Psoas muscle (tissue), 8 donors: ENCODE data around the gene NCOA7. TPM values are rescaled to one million over a fixed set of nuclear protein-coding genes. Genes with fewer than 3 reads are reported as not detected.

Source experiments
- ATAC-seq, 4 donors: fragments of 200-7000 bp; cut with Tn5 transposase; one replicate each; pipeline ENCODE4 v1.9.1; 2020; ENCODE audit warnings: moderate library complexity in 3 of 4, mild to moderate bottlenecking in 2 of 4
- DNase-seq, 2 donors: peaks; one replicate each; pipeline ENCODE4 v3.0.0-alpha.2; 2020
- H3K27ac ChIP-seq: fragments of 200-600 bp; one replicate; pipeline ENCODE4 v1.8.0; 2022
- H3K27me3 ChIP-seq, 3 donors: fragments of 200-600 bp in 1 of 3; one replicate each; pipeline versions ENCODE4 v1.6.1 to v1.8.0; 2013 to 2022; ENCODE audit warnings: low read length in 2 of 3, mild to moderate bottlenecking in 2 of 3, moderate library complexity in 1 of 3; ENCODE audit not compliant: insufficient read depth in 3 of 3
- H3K36me3 ChIP-seq, 2 donors: fragments of 200-600 bp in 1 of 2; one replicate each; pipeline versions ENCODE4 v1.6.1 to v1.8.0; 2013 to 2022; ENCODE audit warnings: low read depth in 1 of 2, mild to moderate bottlenecking in 1 of 2, moderate library complexity in 1 of 2; ENCODE audit not compliant: insufficient read depth in 1 of 2
- H3K4me1 ChIP-seq: fragments of 200-600 bp; one replicate; pipeline ENCODE4 v1.8.0; 2022
- H3K4me3 ChIP-seq: fragments of 200-600 bp; one replicate; pipeline ENCODE4 v1.8.0; 2022; ENCODE audit warnings: mild to moderate bottlenecking
- H3K9me3 ChIP-seq: fragments of 200-600 bp; one replicate; pipeline ENCODE4 v1.8.0; 2022
- WGBS, 3 donors: extraction: QIAGEN DNeasy Blood & Tissue Kit; methylation state at CpG; one replicate each; pipeline versions ENCODE4 v1.1.6 to v1.1.7; 2013; 5-methylcytosine and 5-hydroxymethylcytosine counted together
- intact Hi-C, 2 donors: fragments of 100-400 bp; cut with DNase I; formaldehyde crosslinking; loops; one replicate each; pipeline versions ENCODE4 v1.11.0 to v1.14.2; 2022
- polyA plus RNA-seq, 3 donors: library from polyadenylated mRNA; stranded (reverse); fragments of 200-250 nt; gene quantifications; one replicate each; pipeline ENCODE4 v1.2.3, GENCODE V29; 2013
- total RNA-seq, 4 donors: library from RNA; stranded (reverse); fragmentation: NEBNext Ultra II Directional in 2 of 4; extraction: Animal tissue kit (Norgen Biotek cat#: 25700) in 2 of 4; gene quantifications; one replicate each; pipeline versions ENCODE4 v1.2.1 to v1.2.4, GENCODE V29; 2021 to 2023
- TF ChIP-seq, protein P1 (sequence below): fragments of 200-600 bp; IDR thresholded peaks from one replicate; pipeline ENCODE4 v1.8.0; 2022; ENCODE audit warnings: antibody characterized with exemption
- donor health status: healthy with polysubstance abuse.
- donor health status: DM: no; HTN: no; CAD: no; lungs with moderate emphysema.
- donor health status: Bipolar disorder and iron deficiency.
- donor health status: healthy.
- donor health status: DM: yes; HTN: yes; CAD: no.
- donor health status: DM: no; HTN: no; CAD: no.
- donor health status: DM: no; HTN: no; CAD: no.
- donor health status: DM: yes; HTN: yes; CAD: no.

NCOA7 gene
- total and polyA plus RNA-seq, 7 donors = 3.1 to 22.5 (median 8.2) TPM

DNA sequence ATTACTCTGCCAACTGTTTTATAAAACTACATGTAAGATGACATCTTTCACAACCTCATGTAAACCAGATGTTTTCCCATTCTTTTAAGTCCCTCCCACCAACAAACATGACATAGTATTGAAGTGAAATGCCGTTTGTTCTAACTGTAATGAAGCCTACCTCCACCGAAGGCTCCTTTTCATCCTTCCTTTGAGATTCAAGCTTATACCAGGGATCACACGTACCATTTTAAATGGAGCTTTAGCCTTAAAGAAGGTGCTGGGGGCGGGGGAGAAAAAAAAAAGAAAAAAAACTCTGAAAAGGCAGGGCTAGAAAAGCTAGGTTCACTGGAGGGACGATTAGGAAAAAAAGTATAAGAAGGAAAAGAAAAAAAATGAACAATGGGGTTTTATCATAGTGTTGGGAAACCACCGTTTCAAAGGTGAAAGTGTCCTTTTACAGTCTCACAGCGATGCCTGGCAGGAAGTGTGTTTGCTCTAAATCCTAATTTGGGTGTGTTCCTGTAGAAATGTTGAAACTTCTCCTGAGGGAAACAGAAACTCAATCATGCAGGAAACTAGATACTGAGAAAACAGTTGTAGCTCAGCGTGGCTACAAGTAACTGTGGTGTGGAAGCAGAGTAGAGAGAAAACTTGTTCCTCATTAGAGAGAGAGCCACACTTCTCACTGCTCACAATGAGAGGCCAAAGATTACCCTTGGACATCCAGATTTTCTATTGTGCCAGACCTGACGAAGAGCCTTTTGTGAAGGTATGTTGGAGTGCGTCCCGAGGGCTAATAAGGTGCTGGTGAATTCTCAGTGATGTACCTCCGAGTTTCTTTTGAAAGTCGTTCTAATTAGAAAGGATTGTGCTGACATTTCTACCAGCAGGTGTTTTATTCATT lies 128.2 kb downstream of the NCOA7 start:
- Histone ChIP-seq H3K9me3 (no peaks in the 10 kb centered on the region), H3K4me1 (no peaks in the 10 kb centered on the region), H3K27me3 (no peaks in the 10 kb centered on the region), H3K27ac (peak overlapping the region; percentile 75), H3K4me3 (peak overlapping the region; percentile 59), H3K36me3 (peaks cover 4 to 55% of the 10 kb centered on the region in 2 donors)
- TF ChIP-seq, protein P1, sequence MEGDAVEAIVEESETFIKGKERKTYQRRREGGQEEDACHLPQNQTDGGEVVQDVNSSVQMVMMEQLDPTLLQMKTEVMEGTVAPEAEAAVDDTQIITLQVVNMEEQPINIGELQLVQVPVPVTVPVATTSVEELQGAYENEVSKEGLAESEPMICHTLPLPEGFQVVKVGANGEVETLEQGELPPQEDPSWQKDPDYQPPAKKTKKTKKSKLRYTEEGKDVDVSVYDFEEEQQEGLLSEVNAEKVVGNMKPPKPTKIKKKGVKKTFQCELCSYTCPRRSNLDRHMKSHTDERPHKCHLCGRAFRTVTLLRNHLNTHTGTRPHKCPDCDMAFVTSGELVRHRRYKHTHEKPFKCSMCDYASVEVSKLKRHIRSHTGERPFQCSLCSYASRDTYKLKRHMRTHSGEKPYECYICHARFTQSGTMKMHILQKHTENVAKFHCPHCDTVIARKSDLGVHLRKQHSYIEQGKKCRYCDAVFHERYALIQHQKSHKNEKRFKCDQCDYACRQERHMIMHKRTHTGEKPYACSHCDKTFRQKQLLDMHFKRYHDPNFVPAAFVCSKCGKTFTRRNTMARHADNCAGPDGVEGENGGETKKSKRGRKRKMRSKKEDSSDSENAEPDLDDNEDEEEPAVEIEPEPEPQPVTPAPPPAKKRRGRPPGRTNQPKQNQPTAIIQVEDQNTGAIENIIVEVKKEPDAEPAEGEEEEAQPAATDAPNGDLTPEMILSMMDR = no peak
- 21 to 29% (median 23%) methylated on average over 13 of the region's 13 CpGs for WGBS, 3 donors
- no peak for DNase-seq
- intact Hi-C loops = loop anchor here in 1 of 2 donors (5.0 kb wide), 1 partner anchor 38 kb away; the partner anchor contains the start of gene HINT3
- peak; percentile 70 to 93 (median 76) for ATAC-seq

DNA sequence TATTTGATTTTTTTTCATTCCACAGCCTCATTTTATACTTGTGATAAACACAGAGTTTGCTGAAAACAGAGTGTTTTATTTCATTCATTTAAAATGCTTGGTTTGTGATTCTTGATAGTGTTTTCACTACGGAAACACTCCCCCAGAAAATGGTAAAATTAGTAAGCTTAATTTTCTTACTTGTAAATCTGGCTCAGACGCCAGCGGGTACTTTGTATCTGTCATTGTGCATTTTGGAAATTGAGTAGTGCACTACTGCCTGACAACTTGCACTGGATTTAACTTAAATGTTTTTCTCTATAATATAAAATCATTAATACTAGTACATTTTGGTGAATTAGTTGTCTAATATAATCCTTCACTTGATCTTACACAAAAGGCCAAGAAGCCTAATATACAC lies 128.9 kb downstream of the NCOA7 start:
- H3K4me1 ChIP-seq = no peaks in the 10 kb centered on the region
- DNase-seq (no peak), ATAC-seq (no peak)
- peak overlapping the region; percentile 75 for H3K27ac ChIP-seq
- TF ChIP-seq, protein P1 = no peak
- peak overlapping the region; percentile 59 for H3K4me3 ChIP-seq
- intact Hi-C loops = loop anchor here in 1 of 2 donors (5.0 kb wide), 1 partner anchor 38 kb away; the partner anchor contains the start of gene HINT3
- H3K9me3 ChIP-seq = no peaks in the 10 kb centered on the region
- H3K27me3 ChIP-seq = no peaks in the 10 kb centered on the region
- H3K36me3 ChIP-seq = peaks cover 4 to 59% of the 10 kb centered on the region in 2 donors
- WGBS, 3 donors = 87 to 93% (median 92%) methylated on average over 3 of the region's 3 CpGs

DNA sequence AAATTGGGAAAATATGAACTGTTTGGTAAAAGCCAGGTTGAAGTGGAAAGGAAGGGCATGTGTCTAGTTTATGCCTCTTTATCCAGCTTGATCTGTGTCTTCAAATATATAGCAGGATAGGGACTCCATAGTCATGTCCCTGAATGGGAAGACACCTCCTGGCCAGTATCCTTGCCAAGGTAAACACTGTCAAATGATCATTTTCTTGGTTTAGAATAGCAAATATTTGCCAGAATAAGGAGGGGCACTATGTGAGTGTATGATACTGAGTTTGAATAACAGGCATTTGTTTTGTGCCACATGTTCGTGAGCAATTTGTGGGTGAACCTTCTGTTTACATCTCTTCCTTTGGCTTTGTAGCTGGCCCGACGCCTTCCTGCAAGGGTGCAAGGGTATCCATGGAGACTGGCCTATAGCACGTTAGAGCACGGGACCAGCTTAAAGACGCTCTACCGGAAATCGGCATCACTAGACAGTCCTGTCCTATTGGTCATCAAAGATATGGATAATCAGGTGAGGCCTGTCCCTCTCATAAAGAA lies 131.6 kb downstream of the NCOA7 start:
- no peak for ATAC-seq
- Histone ChIP-seq H3K4me3 (no peak overlapping the region), H3K4me1 (no peaks in the 10 kb centered on the region), H3K36me3 (peaks cover 4 to 46% of the 10 kb centered on the region in 2 donors), H3K27me3 (no peaks in the 10 kb centered on the region), H3K9me3 (no peaks in the 10 kb centered on the region), H3K27ac (no peak overlapping the region)
- intact Hi-C loops = no loop called here
- DNase-seq = no peak
- TF ChIP-seq, protein P1 = no peak
- WGBS, 3 donors = 94 to 98% (median 95%) methylated on average over 8 of the region's 8 CpGs

DNA sequence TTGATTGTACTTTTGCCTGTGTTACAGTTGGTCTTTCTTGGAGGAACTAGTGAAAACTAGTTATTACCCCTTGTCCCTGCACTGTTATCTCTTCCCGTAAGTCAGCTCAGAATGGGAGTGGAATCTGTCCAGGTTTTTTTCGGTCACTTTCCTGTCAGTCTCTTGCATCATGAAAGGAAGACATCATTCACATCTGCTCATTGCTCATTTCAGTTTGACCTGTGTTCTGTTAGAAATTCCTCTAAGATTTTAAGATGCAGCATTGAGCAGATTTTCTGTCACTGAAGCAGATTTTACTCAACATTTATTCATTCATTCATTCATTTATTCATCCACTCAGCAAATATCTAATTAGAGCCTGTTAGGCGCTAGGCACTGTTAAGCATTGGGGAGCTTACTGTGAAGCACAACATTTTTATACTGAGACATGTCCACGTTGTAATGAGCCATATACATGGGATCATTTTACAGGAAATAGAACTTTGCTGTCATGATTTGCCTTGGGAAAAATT lies 132.7 kb downstream of the NCOA7 start:
- intact Hi-C loops = no loop called here
- H3K9me3 ChIP-seq = no peaks in the 10 kb centered on the region
- DNase-seq (no peak), ATAC-seq (no peak)
- H3K4me3 ChIP-seq = no peak overlapping the region
- H3K4me1 ChIP-seq = no peaks in the 10 kb centered on the region
- TF ChIP-seq, protein P1 = no peak
- no peaks in the 10 kb centered on the region for H3K27me3 ChIP-seq
- no peak overlapping the region for H3K27ac ChIP-seq
- WGBS, 3 donors = 67 to 69% (median 67%) methylated on average over 4 of the region's 4 CpGs
- H3K36me3 ChIP-seq = peaks cover 4 to 56% of the 10 kb centered on the region in 2 donors
